Upper lobe of left lung (tissue), 4 donors: Measurements from ENCODE around the gene FAM107A.

ENCODE experiments used
- EP300 ChIP-seq, 4 donors: sonication (generic); formaldehyde crosslinking; IDR thresholded peaks; one replicate each; pipeline ENCODE4 v1.5.1; 2017; ENCODE audit warnings: antibody characterized with exemption in 4 of 4, control low read depth in 2 of 4
- POLR2A ChIP-seq, 4 donors: fragments of 450-650 bp; IDR thresholded peaks; one replicate each; pipeline ENCODE4 v1.5.1; 2016 to 2017; ENCODE audit warnings: antibody characterized with exemption in 4 of 4, mild to moderate bottlenecking in 2 of 4
- POLR2AphosphoS5 ChIP-seq, 2 donors: sonication (generic); formaldehyde crosslinking; IDR thresholded peaks; one replicate each; pipeline ENCODE4 v1.5.1; 2017; ENCODE audit warnings: antibody characterized with exemption in 2 of 2
- TF ChIP-seq, protein P1 (sequence below), 6 experiments: fragments of 450-650 bp in 4 of 6; fragments of 200-600 bp in 2 of 6; sonication (generic) in 2 of 6; IDR thresholded peaks; one replicate each; pipeline ENCODE4 v1.5.1; 2016 to 2019; ENCODE audit warnings: antibody characterized with exemption in 6 of 6

- TF ChIP-seq, protein P1, sequence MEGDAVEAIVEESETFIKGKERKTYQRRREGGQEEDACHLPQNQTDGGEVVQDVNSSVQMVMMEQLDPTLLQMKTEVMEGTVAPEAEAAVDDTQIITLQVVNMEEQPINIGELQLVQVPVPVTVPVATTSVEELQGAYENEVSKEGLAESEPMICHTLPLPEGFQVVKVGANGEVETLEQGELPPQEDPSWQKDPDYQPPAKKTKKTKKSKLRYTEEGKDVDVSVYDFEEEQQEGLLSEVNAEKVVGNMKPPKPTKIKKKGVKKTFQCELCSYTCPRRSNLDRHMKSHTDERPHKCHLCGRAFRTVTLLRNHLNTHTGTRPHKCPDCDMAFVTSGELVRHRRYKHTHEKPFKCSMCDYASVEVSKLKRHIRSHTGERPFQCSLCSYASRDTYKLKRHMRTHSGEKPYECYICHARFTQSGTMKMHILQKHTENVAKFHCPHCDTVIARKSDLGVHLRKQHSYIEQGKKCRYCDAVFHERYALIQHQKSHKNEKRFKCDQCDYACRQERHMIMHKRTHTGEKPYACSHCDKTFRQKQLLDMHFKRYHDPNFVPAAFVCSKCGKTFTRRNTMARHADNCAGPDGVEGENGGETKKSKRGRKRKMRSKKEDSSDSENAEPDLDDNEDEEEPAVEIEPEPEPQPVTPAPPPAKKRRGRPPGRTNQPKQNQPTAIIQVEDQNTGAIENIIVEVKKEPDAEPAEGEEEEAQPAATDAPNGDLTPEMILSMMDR (IDR thresholded peaks at IDR 0.05), result no peak
- no peak for TF ChIP-seq EP300 (IDR thresholded peaks at IDR 0.05)
- no peak for TF ChIP-seq POLR2A (IDR thresholded peaks at IDR 0.05)
- no peak for TF ChIP-seq POLR2AphosphoS5 (IDR thresholded peaks at IDR 0.05)
Observed at GRCh38 chr3:58530354-58530865, 46.8 kb downstream of the FAM107A start.
